Activated gamma-delta T cell treated with anti-CD3 and anti-CD28 coated beads, Interleukin-2, amount 50 U/mL, for 16 hours (primary cell): ENCODE data around the gene FGF21.
"Not testable (repeated sequence)": the region's sequence is repeated elsewhere in the genome, so short reads cannot be mapped to it uniquely, and the experiment has no call there.

ENCODE experiments used
- DNase-seq: peaks from one replicate; pipeline ENCODE4 v3.0.0-alpha.2; 2020; ENCODE audit warnings: low read depth

Gene FGF21

DNA sequence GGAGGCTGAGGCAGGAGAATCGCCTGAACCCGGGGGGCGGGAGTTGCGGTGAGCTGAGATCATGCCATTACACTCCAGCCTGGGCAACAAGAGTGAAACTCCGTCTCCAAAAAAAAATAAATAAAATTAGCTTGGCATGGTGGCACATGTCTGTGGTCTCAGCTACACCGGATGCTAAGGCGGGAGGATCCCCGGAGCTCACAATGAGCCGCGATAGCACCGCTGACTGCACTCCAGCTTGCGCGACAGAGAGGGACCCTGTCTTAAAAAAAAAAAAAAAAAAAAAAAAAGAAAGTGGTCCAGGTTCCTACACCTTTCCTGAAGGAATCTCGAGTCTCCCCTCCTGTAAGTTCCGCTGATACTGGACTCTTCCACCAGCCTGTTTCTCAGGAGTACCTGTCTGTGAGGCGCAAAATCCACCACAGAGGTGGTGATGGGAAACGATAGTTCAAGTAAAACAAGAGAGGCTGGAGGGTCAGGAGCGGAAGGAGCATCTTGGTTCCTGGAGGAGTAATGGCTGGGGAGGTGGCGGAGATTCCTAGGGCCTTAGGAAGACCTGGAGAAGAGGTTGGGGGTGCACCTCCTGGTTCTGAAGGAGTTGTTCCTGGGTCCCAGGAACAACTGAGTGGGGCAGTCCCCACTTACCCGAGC is 3.4 kb upstream of the FGF21 start:
- DNase-seq, result no peak

GRCh38 chr19:48752496-48753365 is 2.6 kb upstream of the FGF21 start, which contains the start of gene FUT1:
Gene FUT1, minus strand, starts transcription at chr19:48752641. Its CDS starts 1,360 bp downstream, at chr19:48751281.
- DNase-seq, result no peak

- no peak for DNase-seq
Measured at GRCh38 chr19:48755787-48756186, 463 bp downstream of the FGF21 start.

- DNase-seq, result no peak
Measured at GRCh38 chr19:48756212-48756611, 888 bp downstream of the FGF21 start.

DNA sequence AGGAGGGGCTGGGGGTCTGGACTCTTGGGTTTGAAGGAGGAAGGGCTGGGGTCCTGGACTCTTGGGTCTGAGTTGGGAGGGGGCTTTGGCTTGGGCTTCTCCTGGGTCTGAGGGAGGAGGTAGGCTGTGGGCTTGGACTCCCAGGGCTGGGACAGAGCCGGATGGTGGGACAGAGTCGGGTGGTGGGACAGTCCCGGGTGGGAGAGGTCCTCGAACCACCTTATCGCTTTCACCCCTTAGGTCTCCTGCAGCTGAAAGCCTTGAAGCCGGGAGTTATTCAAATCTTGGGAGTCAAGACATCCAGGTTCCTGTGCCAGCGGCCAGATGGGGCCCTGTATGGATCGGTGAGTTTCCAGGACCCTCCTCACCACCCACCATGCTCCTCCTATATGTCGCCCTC is 1.4 kb downstream of the FGF21 start:
- no peak for DNase-seq

DNA sequence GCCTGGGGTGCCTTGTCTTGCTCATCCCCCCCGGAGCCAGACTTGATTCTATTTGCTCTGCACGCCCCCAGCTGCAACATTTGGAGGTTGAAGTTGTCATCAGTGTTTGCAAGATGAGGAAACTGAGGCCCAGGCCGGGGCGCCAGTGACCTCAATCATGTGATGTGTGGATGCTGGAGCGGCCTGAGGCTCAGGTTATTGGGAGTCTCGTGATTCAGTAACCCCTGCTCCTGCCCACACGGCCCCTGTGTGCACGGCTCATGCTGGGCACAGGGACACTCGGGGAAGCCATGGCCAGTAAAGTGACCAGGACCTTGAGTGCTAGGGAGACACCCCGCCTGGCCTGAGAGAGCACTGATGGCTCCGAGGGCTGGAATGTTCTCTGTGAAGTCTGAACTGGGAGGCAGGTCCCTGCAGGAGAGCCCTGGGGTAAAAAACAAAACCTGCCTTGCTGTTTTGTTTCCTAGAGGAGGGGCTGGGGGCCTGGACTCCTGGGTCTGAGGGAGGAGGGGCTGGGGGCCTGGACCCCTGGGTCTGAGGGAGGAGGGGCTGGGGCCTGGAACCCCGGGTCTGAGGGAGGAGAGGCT is 1.9 kb downstream of the FGF21 start:
- DNase-seq, result no peak

GRCh38 chr19:48757741-48758144 is 2.4 kb downstream of the FGF21 start:
- DNase-seq, result no peak

DNA sequence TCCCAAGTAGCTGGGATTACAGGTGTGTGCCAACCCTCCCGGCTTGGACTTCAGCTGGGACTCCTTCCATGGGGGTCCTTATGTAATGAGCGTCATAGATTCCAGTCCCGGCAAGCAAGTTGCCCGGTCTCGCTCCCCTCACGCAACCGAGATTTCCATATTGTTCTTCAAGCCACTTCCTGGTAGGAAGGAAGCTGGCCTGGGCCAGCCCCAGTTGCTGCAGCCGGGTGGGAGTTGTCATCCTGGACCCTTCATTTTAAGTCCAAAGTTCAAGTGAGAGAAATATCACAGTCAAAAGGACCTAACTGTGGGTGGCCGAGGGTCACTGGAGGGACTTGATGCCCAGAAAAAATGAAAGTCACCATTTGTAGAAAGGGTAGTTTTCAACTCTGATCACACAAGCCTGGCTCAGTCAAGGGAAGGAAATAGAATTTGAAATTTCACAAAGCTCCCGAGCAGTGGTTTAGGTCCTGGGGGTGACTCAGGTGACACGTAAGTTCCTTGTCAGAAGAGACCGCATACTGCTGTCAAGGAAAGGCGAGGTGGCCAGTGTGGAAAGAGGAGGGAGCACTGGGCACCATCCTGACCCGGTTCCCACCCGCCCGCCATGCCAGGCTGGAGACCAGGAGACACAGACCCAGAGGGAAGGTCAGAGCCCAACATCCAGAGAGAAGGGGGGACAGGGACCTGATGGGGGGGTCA is 5.3 kb downstream of the FGF21 start:
- DNase-seq, result no peak

DNA sequence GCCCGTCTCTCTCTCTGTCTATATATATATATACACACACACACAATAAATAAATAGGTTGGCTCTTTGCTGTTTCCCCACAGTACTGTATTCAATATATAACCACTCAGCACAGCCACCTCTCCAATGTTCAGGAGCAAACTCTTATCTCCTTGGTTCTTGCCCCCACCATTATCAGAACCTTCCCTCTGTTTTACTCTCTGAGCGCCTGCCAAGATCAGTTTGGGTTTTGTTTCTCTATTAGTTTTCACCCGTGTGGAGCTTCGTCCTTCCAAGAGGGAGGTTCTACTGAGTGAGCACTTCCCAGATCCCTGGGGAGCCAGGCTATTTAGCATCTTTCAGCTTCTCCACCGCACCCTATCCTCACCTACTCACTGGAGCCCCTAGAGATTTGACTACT is 10.5 kb downstream of the FGF21 start:
- DNase-seq, result not testable (repeated sequence)

DNA sequence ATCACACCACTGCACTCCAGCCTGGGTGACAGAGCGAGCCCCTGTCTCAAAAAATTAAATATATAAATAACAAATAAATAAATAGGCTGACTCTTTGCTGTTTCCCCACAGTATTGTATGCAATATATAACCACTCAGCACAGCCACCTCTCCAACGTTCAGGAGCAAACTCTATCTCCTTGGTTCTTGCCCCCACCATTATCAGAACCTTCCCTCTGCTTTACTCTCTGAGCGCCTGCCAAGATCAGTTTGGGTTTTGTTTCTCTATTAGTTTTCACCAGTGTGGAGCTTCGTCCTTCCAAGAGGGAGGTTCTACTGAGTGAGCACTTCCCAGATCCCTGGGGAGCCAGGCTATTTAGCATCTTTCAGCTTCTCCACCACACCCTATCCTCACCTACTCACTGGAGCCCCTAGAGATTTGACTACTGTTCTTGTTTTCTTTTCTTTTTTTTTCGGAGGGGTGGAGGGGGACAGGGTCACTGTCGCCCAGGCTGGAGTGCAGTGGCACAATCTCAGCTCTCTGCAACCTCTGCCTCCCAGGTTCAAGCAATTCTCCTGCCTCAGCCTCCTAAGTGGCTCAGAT is 12.9 kb downstream of the FGF21 start:
- DNase-seq, result not testable (repeated sequence)

DNA sequence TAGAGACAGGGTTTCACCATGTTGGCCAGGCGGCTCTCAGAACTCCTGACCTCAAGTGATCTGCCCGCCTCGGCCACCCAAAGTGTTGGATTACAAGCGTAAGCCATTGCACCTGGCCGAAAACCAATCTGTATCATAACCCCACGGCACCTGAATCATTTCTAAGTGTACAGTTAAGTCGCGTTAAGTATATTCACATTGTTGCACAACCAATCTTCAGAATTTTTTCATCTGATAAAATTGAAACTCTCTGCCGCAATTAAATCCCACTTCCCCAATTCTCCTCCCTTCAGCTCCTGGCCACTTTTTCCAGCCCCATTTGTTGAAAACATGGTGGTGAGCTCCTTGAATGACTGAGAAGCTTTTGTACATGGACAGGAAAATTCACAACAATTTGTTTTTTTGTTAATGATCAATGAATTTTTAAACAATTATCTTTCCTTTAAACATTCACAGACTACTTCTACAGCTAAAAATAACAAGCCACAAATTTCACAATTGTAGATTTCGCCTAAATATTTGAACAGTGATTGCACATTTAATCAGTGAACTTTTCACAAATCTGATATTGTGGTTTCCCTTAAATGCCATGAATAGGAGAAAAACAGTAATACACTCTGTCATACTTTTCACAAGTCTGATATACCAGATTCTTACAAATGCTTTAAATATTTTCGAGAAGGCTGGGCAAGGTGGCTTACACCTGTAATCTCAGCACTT is 13.8 kb downstream of the FGF21 start:
- DNase-seq, result no peak

GRCh38 chr19:48770266-48770665 is 14.9 kb downstream of the FGF21 start:
- DNase-seq, result no peak

GRCh38 chr19:48770734-48771472 is 15.6 kb downstream of the FGF21 start:
- DNase-seq, result no peak

DNA sequence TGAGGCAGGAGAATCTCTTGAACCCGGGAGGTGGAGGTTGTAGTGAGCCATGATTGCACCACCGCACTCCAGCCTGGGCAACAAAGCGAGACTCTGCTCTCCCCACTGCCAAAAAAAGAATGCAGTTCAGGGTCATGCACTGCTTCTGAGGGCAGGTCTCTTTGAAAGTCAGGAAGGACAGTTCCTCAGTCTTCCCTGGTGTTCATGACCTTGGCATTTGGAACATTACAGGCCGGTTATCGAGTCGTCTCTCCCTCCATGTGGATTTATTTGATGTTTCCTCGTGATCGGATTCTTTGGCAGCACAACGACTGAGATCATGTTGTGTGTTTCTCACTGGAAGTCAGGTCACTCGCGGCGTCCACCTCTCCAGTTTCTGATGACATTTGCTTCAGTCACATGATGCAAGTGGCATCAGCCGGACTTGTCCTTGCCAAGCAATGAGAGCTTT is 17.2 kb downstream of the FGF21 start:
- no peak for DNase-seq

DNA sequence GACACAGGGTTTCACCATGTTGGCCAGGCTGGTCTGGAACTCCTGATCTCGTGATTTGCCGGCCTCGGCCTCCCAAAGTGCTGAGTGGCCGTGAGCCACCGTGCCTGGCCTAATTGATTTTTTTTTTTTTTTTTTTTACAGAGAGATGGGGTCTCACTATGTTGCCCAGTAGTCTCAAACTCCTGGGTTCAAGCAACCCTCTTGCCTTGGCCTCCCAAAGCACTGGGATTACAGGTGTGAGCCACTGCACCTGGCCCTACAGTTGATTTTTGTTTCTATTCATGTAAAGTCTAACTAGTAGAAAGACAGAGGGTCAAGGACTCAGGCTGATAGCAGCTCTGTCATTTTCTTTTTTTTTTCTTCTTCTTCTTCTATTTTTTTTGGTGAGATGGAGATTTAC is 21.8 kb downstream of the FGF21 start:
- DNase-seq, result no peak

- DNase-seq, result no peak
Measured at GRCh38 chr19:48777720-48778119, 22.4 kb downstream of the FGF21 start.

- no peak for DNase-seq
Measured at GRCh38 chr19:48779636-48780035, 24.3 kb downstream of the FGF21 start.

- DNase-seq, result no peak
Measured at GRCh38 chr19:48780631-48781391, 25.5 kb downstream of the FGF21 start.

GRCh38 chr19:48784527-48784926 is 29.2 kb downstream of the FGF21 start:
- no peak for DNase-seq

GRCh38 chr19:48786422-48786821 is 31.1 kb downstream of the FGF21 start:
- not testable (repeated sequence) for DNase-seq
